Fibroblast of skin of right biceps (primary cell): ENCODE results near the gene AHRR.

Source experiments
- DNase-seq: peaks from one replicate; pipeline ENCODE4 v3.0.0-alpha.2; 2013

AHRR gene

GRCh38 chr5:417301-418161, 96.0 kb downstream of the AHRR start:
- peak; percentile 17 for DNase-seq

GRCh38 chr5:418162-419121, 96.9 kb downstream of the AHRR start:
- DNase-seq = no peak

GRCh38 chr5:419970-420369, 98.5 kb downstream of the AHRR start:
- DNase-seq = no peak

GRCh38 chr5:420632-421286, 99.2 kb downstream of the AHRR start:
- no peak for DNase-seq

GRCh38 chr5:421287-421880, 99.9 kb downstream of the AHRR start:
- no peak for DNase-seq

- DNase-seq = no peak
Observed at GRCh38 chr5:421901-422300, 100.4 kb downstream of the AHRR start.

GRCh38 chr5:422323-423232, 101.1 kb downstream of the AHRR start:
- DNase-seq = no peak

GRCh38 chr5:423233-423565, 101.7 kb downstream of the AHRR start:
- DNase-seq = no peak

GRCh38 chr5:423626-424261, 102.2 kb downstream of the AHRR start:
- DNase-seq = no peak

GRCh38 chr5:424301-425110, 103.0 kb downstream of the AHRR start:
- DNase-seq = no peak

- DNase-seq = peak; percentile 25
Observed at GRCh38 chr5:425714-426113, 104.2 kb downstream of the AHRR start.

- DNase-seq = no peak
Observed at GRCh38 chr5:426392-426976, 105.0 kb downstream of the AHRR start.

- DNase-seq = no peak
Observed at GRCh38 chr5:427415-428087, 106.0 kb downstream of the AHRR start.

- DNase-seq = no peak
Observed at GRCh38 chr5:428219-428618, 106.7 kb downstream of the AHRR start.

- no peak for DNase-seq
Observed at GRCh38 chr5:428754-429452, 107.4 kb downstream of the AHRR start.

GRCh38 chr5:429453-430188, 108.1 kb downstream of the AHRR start:
- DNase-seq = peak; percentile 53

- no peak for DNase-seq
Observed at GRCh38 chr5:430214-430925, 108.9 kb downstream of the AHRR start.
